Transverse colon (tissue), 4 donors: ENCODE data around the gene LDLRAD4.

Experiments
- CTCF ChIP-seq, 5 experiments: fragments of 200-600 bp in 3 of 5; fragments of 450-650 bp in 2 of 5; sonication (generic) in 3 of 5; IDR thresholded peaks; 1 replicate in 2 of 5; 2 replicates in 3 of 5; pipeline ENCODE4 v1.5.1; 2016 to 2017; ENCODE audit warnings: antibody characterized with exemption in 5 of 5, inconsistent platforms in 3 of 5, mild to moderate bottlenecking in 2 of 5, moderate library complexity in 1 of 5
- POLR2AphosphoS5 ChIP-seq, 3 donors: sonication (generic); formaldehyde crosslinking; IDR thresholded peaks; one replicate each; pipeline ENCODE4 v1.6.1; 2016; ENCODE audit warnings: antibody characterized with exemption in 3 of 3

DNA sequence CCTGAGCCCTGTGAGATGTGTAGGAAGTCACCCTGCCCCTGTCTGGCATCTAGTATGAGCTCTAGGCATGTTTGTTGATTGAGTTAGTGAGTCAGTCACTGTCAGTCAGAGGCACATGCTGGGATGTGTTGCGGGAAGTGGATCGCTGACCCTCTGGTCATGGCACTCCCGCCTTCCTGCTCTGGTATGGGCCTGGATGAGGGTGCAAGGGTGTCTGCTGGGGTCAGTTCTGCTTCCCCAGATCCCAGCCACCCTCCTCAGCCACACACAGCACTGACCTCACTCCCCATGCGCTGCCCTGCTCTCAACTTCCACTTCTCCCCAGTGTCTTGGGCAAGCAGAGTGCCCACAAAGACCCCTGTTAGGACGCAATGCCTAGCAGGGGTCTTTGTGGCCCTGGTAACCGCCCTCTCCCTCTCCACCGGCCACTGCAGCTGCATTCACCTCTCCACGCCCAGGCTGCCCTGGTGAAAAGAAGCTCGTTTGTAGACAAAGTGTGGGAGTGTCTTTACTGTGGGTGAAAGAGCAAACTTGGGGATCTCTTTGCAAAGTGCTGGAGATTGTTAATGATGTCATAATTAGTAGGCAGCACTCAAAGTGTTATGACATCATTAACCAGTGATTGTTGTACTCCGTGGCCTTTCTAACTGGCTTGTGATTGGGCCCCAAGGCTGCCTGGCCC is 252.1 kb downstream of the LDLRAD4 start:
- no peak for TF ChIP-seq CTCF (IDR thresholded peaks at IDR 0.05)
- no peak for TF ChIP-seq POLR2AphosphoS5 (IDR thresholded peaks at IDR 0.05)
